Left cardiac atrium (tissue), 4 donors: ENCODE results near the gene ANKFY1. TPM values are rescaled to one million over a fixed set of nuclear protein-coding genes. Genes with fewer than 3 reads are reported as not detected.
A peak's percentile ranks its signal among the peaks of the same experiment; 100 is the strongest.
"Not testable (repeated sequence)": the region's sequence is repeated elsewhere in the genome, so short reads cannot be mapped to it uniquely, and the experiment has no call there.

ENCODE experiments used
- ATAC-seq, 2 donors: fragments of 200-7000 bp; cut with Tn5 transposase; one replicate each; pipeline ENCODE4 v1.9.1; 2020; ENCODE audit warnings: mild to moderate bottlenecking in 2 of 2, moderate library complexity in 2 of 2
- DNase-seq: peaks from one replicate; pipeline ENCODE4 v3.0.0-alpha.2; 2020
- intact Hi-C, 2 donors: fragments of 100-400 bp; cut with DNase I; formaldehyde crosslinking; loops; one replicate each; pipeline versions ENCODE4 v1.14.1 to v1.15.1; 2022 to 2023
- total RNA-seq, 2 donors: library from RNA; stranded (reverse); fragmentation: NEBNext Ultra II Directional; extraction: Animal tissue kit (Norgen Biotek cat#: 25700); gene quantifications; one replicate each; pipeline ENCODE4 v1.2.1, GENCODE V29; 2021
- donor health status: DM: no; HTN: yes; CAD: no.
- donor health status: DM: no; HTN: yes; CAD: no; lungs with severe emphysema.
- donor health status: DM: yes; HTN: yes; CAD: no.
- donor health status: Dilated cardiomyopathy.

ANKFY1 gene
- total RNA-seq, 2 donors from 2014 or later = 23.2 to 24.0 TPM

GRCh38 chr17:4143563-4144421, 120.0 kb downstream of the ANKFY1 start:
- intact Hi-C loops = no loop called here
- peak; percentile 93 to 95 for ATAC-seq
- peak; percentile 93 for DNase-seq

- peak; percentile 44 for DNase-seq
- intact Hi-C loops = no loop called here
- ATAC-seq = peak; percentile 2 to 5
Observed at GRCh38 chr17:4142107-4142900, 121.5 kb downstream of the ANKFY1 start.

- ATAC-seq = no peak
- no peak for DNase-seq
- intact Hi-C loops = no loop called here
Observed at GRCh38 chr17:4140125-4140524, 123.7 kb downstream of the ANKFY1 start.

GRCh38 chr17:4138906-4139526, 124.8 kb downstream of the ANKFY1 start:
- intact Hi-C loops, DNase-seq, ATAC-seq: not testable (repeated sequence)

GRCh38 chr17:4136373-4136772, 127.4 kb downstream of the ANKFY1 start:
- ATAC-seq = no peak
- DNase-seq = peak; percentile 42
- intact Hi-C loops = no loop called here

- intact Hi-C loops = no loop called here
- DNase-seq = no peak
- no peak for ATAC-seq
Observed at GRCh38 chr17:4135489-4135888, 128.3 kb downstream of the ANKFY1 start.

GRCh38 chr17:4134721-4135120, 129.1 kb downstream of the ANKFY1 start:
- DNase-seq = no peak
- intact Hi-C loops = no loop called here
- ATAC-seq = no peak

GRCh38 chr17:4130715-4131114, 133.1 kb downstream of the ANKFY1 start:
- ATAC-seq (peak; percentile 70 to 71), DNase-seq (no peak)
- intact Hi-C loops = no loop called here

- DNase-seq = no peak
- ATAC-seq = no peak
- intact Hi-C loops = no loop called here
Observed at GRCh38 chr17:4127555-4127954, 136.2 kb downstream of the ANKFY1 start.

- intact Hi-C loops = no loop called here
- ATAC-seq (no peak), DNase-seq (no peak)
Observed at GRCh38 chr17:4125552-4125951, 138.2 kb downstream of the ANKFY1 start.

- ATAC-seq = no peak
- no peak for DNase-seq
- intact Hi-C loops = no loop called here
Observed at GRCh38 chr17:4124999-4125398, 138.8 kb downstream of the ANKFY1 start.

- ATAC-seq = no peak
- intact Hi-C loops = no loop called here
- DNase-seq = no peak
Observed at GRCh38 chr17:4120332-4120731, 143.4 kb downstream of the ANKFY1 start.

- intact Hi-C loops = loop anchor here in 1 of 2 donors (10.0 kb wide), 1 partner anchor 64 kb away; no protein-coding TSS in a partner anchor
- ATAC-seq = no peak
- no peak for DNase-seq
Observed at GRCh38 chr17:4119299-4119698, 144.5 kb downstream of the ANKFY1 start.

- ATAC-seq (peak in 1 of 2 donors; percentile 47), DNase-seq (no peak)
- intact Hi-C loops = loop anchor here in 1 of 2 donors (10.0 kb wide), 1 partner anchor 63 kb away; no protein-coding TSS in a partner anchor
Observed at GRCh38 chr17:4118015-4118743, 145.6 kb downstream of the ANKFY1 start.

- intact Hi-C loops = loop anchor here in 1 of 2 donors (10.0 kb wide), 1 partner anchor 62 kb away; no protein-coding TSS in a partner anchor
- DNase-seq = no peak
- ATAC-seq = no peak
Observed at GRCh38 chr17:4116516-4116915, 147.3 kb downstream of the ANKFY1 start.
